ENCODE measurements around the gene CCDC73.

The CCDC73 gene

DNA sequence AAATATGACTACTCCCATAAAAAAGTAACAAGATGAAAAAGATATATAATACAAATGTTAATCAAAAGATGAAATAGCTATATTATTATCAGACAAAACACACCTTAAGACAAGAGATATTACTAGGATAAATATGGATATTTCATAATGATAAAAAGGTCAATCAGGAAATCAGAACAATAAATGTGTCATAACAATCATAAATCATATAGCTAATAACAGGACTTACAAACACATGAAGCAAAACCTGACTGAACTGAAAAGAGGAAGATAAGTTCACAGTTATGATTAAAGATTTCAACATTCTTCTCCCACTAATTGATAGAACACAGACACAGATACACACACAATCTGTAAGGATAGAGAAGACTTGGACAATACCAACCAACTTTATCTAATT, 163.6 kb downstream of the CCDC73 start:
- H3K9ac ChIP-seq (ENCODE audit: low read length) = no peak overlapping the region
- no peak overlapping the region for H3K4me3 ChIP-seq (ENCODE audit: low read length)
- no peak for TF ChIP-seq CTCF (IDR thresholded peaks at IDR 0.05; ENCODE audit: low read depth, low read length)
- no peak for TF ChIP-seq EZH2phosphoT487 (IDR thresholded peaks at IDR 0.05; ENCODE audit: low read depth)
- H3K4me1 ChIP-seq (ENCODE audit: low read length) = no peaks in the 10 kb centered on the region
- H3K4me2 ChIP-seq (ENCODE audit: low read length) = no peak overlapping the region
- no peaks in the 10 kb centered on the region for H3K79me2 ChIP-seq (ENCODE audit: low read length)
- no peak overlapping the region for H3K27ac ChIP-seq (ENCODE audit: low read length)
- no peaks in the 10 kb centered on the region for H4K20me1 ChIP-seq (ENCODE audit: insufficient read depth, low read length)
- H3K36me3 ChIP-seq (replicated peaks; ENCODE audit: low read depth, low read length) = no peaks in the 10 kb centered on the region
- no peaks in the 10 kb centered on the region for H3K27me3 ChIP-seq (ENCODE audit: low read depth, low read length)
- H3K9me3 ChIP-seq (ENCODE audit: insufficient read depth, low read length) = no peaks in the 10 kb centered on the region
- H2AFZ ChIP-seq (ENCODE audit: low read depth, low read length) = no peak overlapping the region

DNA sequence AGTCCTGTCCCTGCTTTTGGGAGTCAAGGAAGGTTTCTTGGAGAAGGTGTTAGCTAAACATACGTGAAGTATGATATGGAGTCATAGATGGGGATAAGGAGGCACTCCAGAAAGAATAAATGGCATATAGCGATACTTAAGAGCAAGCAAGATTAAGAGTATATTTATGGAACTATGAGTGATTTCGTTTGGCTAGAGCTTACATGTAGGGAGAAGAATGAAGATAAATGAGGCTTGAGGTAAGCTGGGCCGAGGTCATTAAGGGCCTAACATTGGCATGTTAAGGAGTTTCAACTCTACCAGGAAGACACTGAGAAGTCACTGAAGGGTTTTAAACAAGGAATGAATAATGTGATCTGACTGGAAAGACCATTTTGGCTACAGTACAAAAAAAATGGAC, 177.6 kb downstream of the CCDC73 start:
- Histone ChIP-seq H3K4me2 (ENCODE audit: low read length) (no peak overlapping the region), H4K20me1 (ENCODE audit: insufficient read depth, low read length) (no peaks in the 10 kb centered on the region), H3K27me3 (ENCODE audit: low read depth, low read length) (no peaks in the 10 kb centered on the region), H3K9ac (ENCODE audit: low read length) (no peak overlapping the region), H2AFZ (ENCODE audit: low read depth, low read length) (no peak overlapping the region), H3K4me3 (ENCODE audit: low read length) (no peak overlapping the region), H3K36me3 (replicated peaks; ENCODE audit: low read depth, low read length) (no peaks in the 10 kb centered on the region), H3K27ac (ENCODE audit: low read length) (no peak overlapping the region), H3K9me3 (ENCODE audit: insufficient read depth, low read length) (no peaks in the 10 kb centered on the region), H3K79me2 (ENCODE audit: low read length) (no peaks in the 10 kb centered on the region), H3K4me1 (ENCODE audit: low read length) (peaks cover 4% of the 10 kb centered on the region)
- TF ChIP-seq EZH2phosphoT487 (IDR thresholded peaks at IDR 0.05; ENCODE audit: low read depth) (no peak), CTCF (IDR thresholded peaks at IDR 0.05; ENCODE audit: low read depth, low read length) (no peak)

- no peak overlapping the region for H2AFZ ChIP-seq (ENCODE audit: low read depth, low read length)
- peaks cover 4% of the 10 kb centered on the region for H3K4me1 ChIP-seq (ENCODE audit: low read length)
- H3K27me3 ChIP-seq (ENCODE audit: low read depth, low read length) = no peaks in the 10 kb centered on the region
- H4K20me1 ChIP-seq (ENCODE audit: insufficient read depth, low read length) = no peaks in the 10 kb centered on the region
- no peaks in the 10 kb centered on the region for H3K9me3 ChIP-seq (ENCODE audit: insufficient read depth, low read length)
- H3K79me2 ChIP-seq (ENCODE audit: low read length) = no peaks in the 10 kb centered on the region
- H3K4me3 ChIP-seq (ENCODE audit: low read length) = no peak overlapping the region
- H3K9ac ChIP-seq (ENCODE audit: low read length) = no peak overlapping the region
- H3K4me2 ChIP-seq (ENCODE audit: low read length) = no peak overlapping the region
- TF ChIP-seq CTCF (IDR thresholded peaks at IDR 0.05; ENCODE audit: low read depth, low read length) = peak; percentile 58
- no peak for TF ChIP-seq EZH2phosphoT487 (IDR thresholded peaks at IDR 0.05; ENCODE audit: low read depth)
- no peak overlapping the region for H3K27ac ChIP-seq (ENCODE audit: low read length)
- no peaks in the 10 kb centered on the region for H3K36me3 ChIP-seq (replicated peaks; ENCODE audit: low read depth, low read length)
Measured at GRCh38 chr11:32615422-32615821, 179.0 kb downstream of the CCDC73 start.

GRCh38 chr11:32613500-32614151, 180.8 kb downstream of the CCDC73 start:
- Histone ChIP-seq H3K27ac (ENCODE audit: low read length) (no peak overlapping the region), H3K4me1 (ENCODE audit: low read length) (no peaks in the 10 kb centered on the region), H3K79me2 (ENCODE audit: low read length) (no peaks in the 10 kb centered on the region), H3K9me3 (ENCODE audit: insufficient read depth, low read length) (no peaks in the 10 kb centered on the region), H3K9ac (ENCODE audit: low read length) (no peak overlapping the region), H2AFZ (ENCODE audit: low read depth, low read length) (no peak overlapping the region), H3K4me3 (ENCODE audit: low read length) (no peak overlapping the region), H3K36me3 (replicated peaks; ENCODE audit: low read depth, low read length) (no peaks in the 10 kb centered on the region), H4K20me1 (ENCODE audit: insufficient read depth, low read length) (no peaks in the 10 kb centered on the region), H3K27me3 (ENCODE audit: low read depth, low read length) (no peaks in the 10 kb centered on the region), H3K4me2 (ENCODE audit: low read length) (no peak overlapping the region)
- no peak for TF ChIP-seq EZH2phosphoT487 (IDR thresholded peaks at IDR 0.05; ENCODE audit: low read depth)
- TF ChIP-seq CTCF (IDR thresholded peaks at IDR 0.05; ENCODE audit: low read depth, low read length) = no peak
